Neural crest cell (in vitro differentiated cells): ENCODE measurements around the gene NT5DC1. TPM values are rescaled to one million over a fixed set of nuclear protein-coding genes. Genes with fewer than 3 reads are reported as not detected.
"Not testable (repeated sequence)": the region's sequence is repeated elsewhere in the genome, so short reads cannot be mapped to it uniquely, and the experiment has no call there.

ENCODE experiments used
- DNase-seq: peaks from one replicate; pipeline ENCODE4 v3.0.0; 2021; ENCODE audit warnings: low read depth, mixed read lengths, low spot score
- H3K27ac Mint-ChIP-seq: one replicate; pipeline ENCODE4 v1.8.0; 2021; ENCODE audit warnings: mild to moderate bottlenecking, mixed read lengths; ENCODE audit not compliant: unreplicated experiment
- H3K27me3 Mint-ChIP-seq: 2 replicates; pipeline ENCODE4 v1.8.0; 2021; ENCODE audit warnings: low read depth, mild to moderate bottlenecking, mixed read lengths
- H3K36me3 Mint-ChIP-seq: 2 replicates; pipeline ENCODE4 v1.8.0; 2021; ENCODE audit warnings: low read depth, mild to moderate bottlenecking, mixed read lengths
- H3K4me1 Mint-ChIP-seq: 2 replicates; pipeline ENCODE4 v1.8.0; 2021; ENCODE audit warnings: mixed read lengths
- H3K4me3 Mint-ChIP-seq: one replicate; pipeline ENCODE4 v1.8.0; 2021; ENCODE audit warnings: mild to moderate bottlenecking, mixed read lengths
- H3K9me3 Mint-ChIP-seq: 2 replicates; pipeline ENCODE4 v1.8.0; 2021; ENCODE audit warnings: mixed read lengths
- total RNA-seq: library from RNA; stranded (reverse); gene quantifications from 2 replicates; pipeline ENCODE4 v1.2.1, GENCODE V29; 2021
- TF ChIP-seq, protein P1 (sequence below): fragments of 200-600 bp; sonication (generic); conservative IDR thresholded peaks from 2 replicates; pipeline ENCODE4 v1.5.0; 2021; ENCODE audit warnings: antibody characterized with exemption, mild to moderate bottlenecking

The NT5DC1 gene
- total RNA-seq, 1 donor from 2014 or later: 33.2 TPM

DNA sequence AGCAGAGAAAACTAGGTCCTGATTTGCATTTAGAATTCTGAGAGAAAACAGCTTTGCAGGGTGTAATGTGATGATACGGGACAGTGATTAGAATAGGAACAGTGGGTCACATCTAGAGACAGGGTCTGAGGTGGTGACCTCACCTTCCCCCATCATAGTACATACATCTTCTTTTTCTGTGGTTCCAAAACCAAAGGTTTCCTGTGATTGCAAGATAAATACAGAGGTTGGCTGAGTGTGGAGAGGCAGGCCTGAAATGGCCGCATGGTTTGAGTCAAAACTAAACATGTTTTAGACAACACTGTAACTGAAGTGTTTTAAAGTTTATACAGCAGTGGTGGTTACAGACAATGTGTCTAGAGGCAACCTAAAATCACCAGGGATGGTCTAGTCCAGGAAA, 10.4 kb upstream of the NT5DC1 start:
- Mint-ChIP-seq H3K36me3 (no peaks in the 10 kb centered on the region), H3K9me3 (peaks cover 8% of the 10 kb centered on the region), H3K4me1 (no peaks in the 10 kb centered on the region), H3K27ac (no peak overlapping the region), H3K27me3 (no peaks in the 10 kb centered on the region), H3K4me3 (no peak overlapping the region)
- DNase-seq: no peak
- TF ChIP-seq, protein P1, sequence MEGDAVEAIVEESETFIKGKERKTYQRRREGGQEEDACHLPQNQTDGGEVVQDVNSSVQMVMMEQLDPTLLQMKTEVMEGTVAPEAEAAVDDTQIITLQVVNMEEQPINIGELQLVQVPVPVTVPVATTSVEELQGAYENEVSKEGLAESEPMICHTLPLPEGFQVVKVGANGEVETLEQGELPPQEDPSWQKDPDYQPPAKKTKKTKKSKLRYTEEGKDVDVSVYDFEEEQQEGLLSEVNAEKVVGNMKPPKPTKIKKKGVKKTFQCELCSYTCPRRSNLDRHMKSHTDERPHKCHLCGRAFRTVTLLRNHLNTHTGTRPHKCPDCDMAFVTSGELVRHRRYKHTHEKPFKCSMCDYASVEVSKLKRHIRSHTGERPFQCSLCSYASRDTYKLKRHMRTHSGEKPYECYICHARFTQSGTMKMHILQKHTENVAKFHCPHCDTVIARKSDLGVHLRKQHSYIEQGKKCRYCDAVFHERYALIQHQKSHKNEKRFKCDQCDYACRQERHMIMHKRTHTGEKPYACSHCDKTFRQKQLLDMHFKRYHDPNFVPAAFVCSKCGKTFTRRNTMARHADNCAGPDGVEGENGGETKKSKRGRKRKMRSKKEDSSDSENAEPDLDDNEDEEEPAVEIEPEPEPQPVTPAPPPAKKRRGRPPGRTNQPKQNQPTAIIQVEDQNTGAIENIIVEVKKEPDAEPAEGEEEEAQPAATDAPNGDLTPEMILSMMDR: no peak

DNA sequence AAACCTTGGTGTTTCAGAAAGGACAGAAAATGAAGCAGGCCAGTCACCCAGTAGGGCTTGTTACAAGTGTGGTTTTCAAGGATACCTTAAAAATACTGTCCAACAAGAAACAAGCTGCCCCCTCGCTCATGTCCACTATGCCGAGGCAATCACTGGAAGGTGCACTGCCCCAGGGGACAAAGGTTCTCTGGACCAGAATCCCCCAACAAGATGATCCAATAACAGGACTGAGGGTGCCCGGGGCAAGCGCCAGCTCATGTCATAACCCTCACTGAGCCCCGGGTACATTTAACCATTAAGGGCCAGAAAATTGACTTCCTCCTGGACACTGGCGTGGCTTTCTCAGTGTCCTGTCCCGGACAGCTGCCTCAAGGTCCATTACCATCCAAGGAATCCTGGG, 6.6 kb upstream of the NT5DC1 start:
- TF ChIP-seq, protein P1: no peak
- H3K27ac Mint-ChIP-seq: no peak overlapping the region
- H3K27me3 Mint-ChIP-seq: no peaks in the 10 kb centered on the region
- no peak for DNase-seq
- H3K9me3 Mint-ChIP-seq: peaks cover 17% of the 10 kb centered on the region
- no peaks in the 10 kb centered on the region for H3K36me3 Mint-ChIP-seq
- no peak overlapping the region for H3K4me3 Mint-ChIP-seq
- H3K4me1 Mint-ChIP-seq: no peaks in the 10 kb centered on the region

DNA sequence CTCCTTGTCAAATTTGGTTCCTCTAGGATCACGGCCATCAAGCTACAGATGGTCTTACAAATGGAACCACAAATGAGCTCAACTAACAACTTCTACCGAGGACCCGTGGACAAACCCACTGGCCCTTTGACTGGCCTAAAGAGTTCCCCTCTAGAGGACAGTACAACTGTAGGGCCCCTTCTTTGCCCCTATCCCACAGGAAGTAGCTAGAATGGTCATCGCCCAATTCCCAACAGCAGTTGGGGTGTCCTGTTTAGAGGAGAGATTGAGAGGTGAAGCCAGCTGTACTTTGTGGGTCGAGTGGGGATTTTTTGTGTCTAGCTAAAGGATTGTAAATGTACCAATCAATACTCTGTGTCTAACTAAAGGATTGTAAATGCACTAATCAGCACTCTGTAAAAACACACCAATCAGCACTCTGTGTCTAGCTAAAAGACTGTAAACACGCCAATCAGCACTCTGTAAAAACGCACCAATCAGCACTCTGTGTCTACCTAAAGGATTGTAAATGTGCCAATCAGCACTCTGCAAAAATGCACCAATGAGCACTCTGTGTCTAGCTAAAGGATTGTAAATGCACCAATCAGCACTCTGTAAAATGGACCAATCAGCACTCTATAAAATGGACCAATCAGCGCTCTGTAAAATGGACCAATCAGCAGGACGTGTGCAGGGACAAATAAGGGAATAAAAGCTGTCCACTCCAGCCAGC, 4.4 kb upstream of the NT5DC1 start:
- H3K9me3 Mint-ChIP-seq: peaks cover 12% of the 10 kb centered on the region
- not testable (repeated sequence) for H3K4me1 Mint-ChIP-seq, H3K27ac Mint-ChIP-seq, H3K27me3 Mint-ChIP-seq, H3K4me3 Mint-ChIP-seq, H3K36me3 Mint-ChIP-seq, DNase-seq

DNA sequence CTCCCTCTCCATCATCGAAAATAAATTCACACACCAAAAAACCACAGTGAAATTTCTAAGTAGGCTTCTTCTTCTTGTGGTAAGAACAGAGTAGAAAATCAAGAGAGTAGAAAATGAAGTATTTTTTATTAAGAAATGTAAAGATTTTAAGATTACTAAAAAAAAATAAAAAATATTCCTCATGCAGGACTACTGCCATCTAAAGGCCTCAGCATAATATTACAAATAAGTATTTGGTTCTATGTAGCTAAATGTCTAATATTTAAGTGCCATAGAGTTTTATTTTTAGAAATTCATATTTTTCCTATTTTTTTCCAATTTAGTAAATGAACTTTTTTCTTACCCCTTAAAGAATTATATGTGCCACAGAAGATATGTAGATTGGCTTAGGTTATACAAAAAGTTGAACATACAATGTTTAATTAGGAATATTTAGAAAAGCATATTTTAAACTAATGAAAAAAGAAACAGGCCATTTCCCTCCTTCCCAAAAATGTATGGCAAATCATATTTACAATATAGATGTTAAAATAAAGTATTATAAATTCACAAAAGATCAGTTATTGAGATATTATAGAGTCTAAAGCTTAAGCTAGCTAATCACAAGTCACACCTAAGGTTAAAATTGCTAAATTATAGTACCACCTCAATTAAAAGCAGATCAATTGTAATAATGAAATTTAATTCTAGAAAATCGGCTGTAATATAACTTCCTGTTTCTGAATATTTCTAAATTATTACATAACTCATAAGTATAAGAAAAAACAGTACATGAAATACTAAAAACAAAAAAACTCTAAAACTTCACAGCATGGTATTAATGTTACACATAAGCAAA, 3.5 kb upstream of the NT5DC1 start:
- TF ChIP-seq, protein P1: peak; percentile 76
- no peak overlapping the region for H3K27ac Mint-ChIP-seq
- H3K4me1 Mint-ChIP-seq: peaks cover 17% of the 10 kb centered on the region
- peaks cover 12% of the 10 kb centered on the region for H3K9me3 Mint-ChIP-seq
- no peak for DNase-seq
- H3K27me3 Mint-ChIP-seq: no peaks in the 10 kb centered on the region
- H3K4me3 Mint-ChIP-seq: peak overlapping the region; percentile 51
- no peaks in the 10 kb centered on the region for H3K36me3 Mint-ChIP-seq

DNA sequence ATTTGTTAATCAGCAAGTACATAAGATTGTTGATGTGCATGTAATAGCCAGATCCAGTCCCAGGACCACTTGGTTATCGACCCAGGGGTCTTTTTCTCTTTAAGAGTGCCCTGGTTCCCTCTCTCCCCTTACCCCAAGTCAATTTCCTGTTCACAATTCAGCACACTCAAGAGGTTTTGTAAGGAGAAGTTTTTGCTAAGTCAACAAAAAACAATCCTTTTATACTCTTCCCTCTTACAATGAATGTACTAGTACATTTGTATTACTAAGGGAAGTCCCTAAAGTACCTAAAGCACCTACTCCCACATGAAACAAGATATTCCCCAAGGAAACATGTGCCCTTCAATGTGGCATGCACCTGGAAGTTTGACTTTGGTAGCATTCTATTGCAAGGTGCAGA, 1.6 kb upstream of the NT5DC1 start:
- peak overlapping the region; percentile 90 for H3K4me3 Mint-ChIP-seq

More for the DNA sequence above, 1.6 kb upstream of the NT5DC1 start:
- TF ChIP-seq, protein P1: no peak
- H3K9me3 Mint-ChIP-seq: peaks cover 12% of the 10 kb centered on the region
- H3K27me3 Mint-ChIP-seq: no peaks in the 10 kb centered on the region
- no peaks in the 10 kb centered on the region for H3K36me3 Mint-ChIP-seq
- DNase-seq: no peak
- H3K27ac Mint-ChIP-seq: no peak overlapping the region
- H3K4me1 Mint-ChIP-seq: peaks cover 21% of the 10 kb centered on the region
